Measurements from ENCODE around the gene COL7A1.
A peak's percentile ranks its signal among the peaks of the same experiment; 100 is the strongest.

Gene COL7A1

DNA sequence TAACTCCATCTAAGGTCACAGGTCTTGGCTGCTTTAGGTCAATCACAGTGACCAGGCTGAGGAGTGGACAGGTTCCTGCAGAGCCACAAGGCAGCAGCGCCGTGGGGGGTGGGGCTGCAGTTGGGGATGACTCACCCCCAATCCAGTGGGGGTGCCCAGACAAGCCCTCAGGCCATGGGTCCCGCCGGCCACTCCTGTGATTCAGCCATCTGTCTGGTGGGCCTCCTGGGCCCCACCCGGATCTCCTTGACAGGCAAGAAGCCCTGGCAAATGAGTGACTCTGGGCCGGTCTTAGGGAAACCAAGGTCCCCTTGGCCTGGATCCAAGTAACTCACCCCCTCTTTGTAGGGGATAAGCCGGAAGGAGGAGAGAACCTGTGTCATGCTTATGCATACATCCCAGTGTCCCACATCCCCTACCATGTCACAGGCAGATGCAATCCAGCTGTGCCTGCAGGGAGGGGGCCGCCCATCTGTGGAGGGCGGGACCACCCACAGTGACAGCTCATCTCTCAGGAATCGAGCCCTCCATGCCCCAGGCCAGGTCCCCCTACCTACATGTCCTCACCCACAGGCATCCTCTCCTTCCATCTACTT is 495 bp upstream of the COL7A1 start:
- DNase-seq: peak; percentile 97
- H2AK5ac ChIP-seq (ENCODE audit: low read length, severe bottlenecking): peak overlapping the region; percentile 92
- no peak overlapping the region for H3K9ac ChIP-seq (ENCODE audit: low read length)
- H3K4me3 ChIP-seq (ENCODE audit: insufficient read depth in 1 of 2, low read depth in 1 of 2, low read length in 2 of 2): peak overlapping the region in 1 of 2 experiments; percentile 73
- peaks cover 1% of the 10 kb centered on the region for H3K79me1 ChIP-seq (replicated peaks; ENCODE audit: low read length, poor library complexity, severe bottlenecking)
- peak overlapping the region; percentile 90 for H4K91ac ChIP-seq (ENCODE audit: low read length)
- H3K14ac ChIP-seq (ENCODE audit: low read length in 2 of 2): no peak overlapping the region
- H2BK15ac ChIP-seq (ENCODE audit: low read depth, poor library complexity, severe bottlenecking): peak overlapping the region; percentile 55
- peak overlapping the region in 1 of 2 experiments; percentile 61 for H3K23ac ChIP-seq (ENCODE audit: low read length in 2 of 2)
- H3K4me1 ChIP-seq (ENCODE audit: control insufficient read depth, insufficient read depth, low read depth, low read length): peaks cover 94% of the 10 kb centered on the region
- peak overlapping the region; percentile 58 to 86 for H3K18ac ChIP-seq (ENCODE audit: low read depth in 1 of 2, low read length in 2 of 2)
- peak overlapping the region; percentile 55 to 92 for H3K4ac ChIP-seq (ENCODE audit: low read depth in 1 of 2, low read length in 2 of 2)
- no peak overlapping the region for H2AFZ ChIP-seq (ENCODE audit: low read depth, low read length)
- H2BK12ac ChIP-seq (ENCODE audit: low read length in 2 of 2): peak overlapping the region; percentile 85 to 98
- 4% methylated on average over 10 of the region's 10 CpGs for WGBS
- no peaks in the 10 kb centered on the region for H3K9me3 ChIP-seq (ENCODE audit: control insufficient read depth, low read length)
- H3K27ac ChIP-seq (ENCODE audit: low read length, poor library complexity, severe bottlenecking): peak overlapping the region; percentile 91
- peak overlapping the region; percentile 33 for H4K8ac ChIP-seq (ENCODE audit: low read length)
- peak overlapping the region; percentile 78 for H2BK120ac ChIP-seq (ENCODE audit: low read depth, low read length)
- no peaks in the 10 kb centered on the region for H3K27me3 ChIP-seq (ENCODE audit: control insufficient read depth in 1 of 2, insufficient read depth in 1 of 2, low read length in 2 of 2)
- peaks cover 24 to 63% of the 10 kb centered on the region in 2 experiments for H3K36me3 ChIP-seq (ENCODE audit: control insufficient read depth in 1 of 2, insufficient read depth in 2 of 2, low read depth in 1 of 2, low read length in 2 of 2)
- H3K4me2 ChIP-seq (ENCODE audit: low read length, poor library complexity, severe bottlenecking): no peak overlapping the region
- H2BK5ac ChIP-seq (ENCODE audit: low read depth, low read length, poor library complexity, severe bottlenecking): peak overlapping the region; percentile 73

DNA sequence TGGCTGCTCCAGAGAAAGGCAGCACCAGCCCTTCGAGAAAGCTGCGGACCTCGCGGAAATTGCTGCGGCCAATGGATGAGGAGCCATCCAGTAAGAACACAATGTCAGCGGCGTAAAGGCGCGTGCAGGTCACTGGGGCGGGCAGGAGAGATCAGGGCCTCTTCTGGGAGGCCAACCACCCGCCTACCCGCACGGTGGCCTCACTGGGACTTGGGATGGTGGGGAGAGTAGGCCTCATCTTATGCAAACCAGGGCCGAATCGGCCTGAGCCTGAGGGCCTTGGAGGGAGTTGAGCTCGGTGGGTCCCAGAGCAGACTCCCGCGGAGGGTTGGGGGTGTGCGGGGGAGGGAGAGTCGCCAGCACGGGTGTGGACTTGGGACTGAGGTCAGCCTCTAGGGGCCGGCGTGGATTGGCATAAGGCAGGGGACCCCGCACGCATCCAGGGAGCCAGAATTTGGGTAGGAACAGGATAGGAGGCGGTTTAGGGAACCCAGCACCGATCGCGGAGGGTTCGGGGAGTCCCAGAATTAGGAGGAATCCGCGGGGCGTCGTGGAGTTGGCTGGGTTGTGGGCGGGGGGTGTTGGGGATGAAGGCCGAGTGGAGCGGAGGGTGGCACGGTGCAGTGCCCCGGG is 596 bp downstream of the COL7A1 start:
- H4K91ac ChIP-seq (ENCODE audit: low read length): peak overlapping the region; percentile 8
- H2BK12ac ChIP-seq (ENCODE audit: low read length in 2 of 2): peak overlapping the region; percentile 35 to 78
- peak overlapping the region; percentile 33 for H2BK5ac ChIP-seq (ENCODE audit: low read depth, low read length, poor library complexity, severe bottlenecking)
- H3K36me3 ChIP-seq (ENCODE audit: control insufficient read depth in 1 of 2, insufficient read depth in 2 of 2, low read depth in 1 of 2, low read length in 2 of 2): peaks cover 13 to 62% of the 10 kb centered on the region in 2 experiments
- peak overlapping the region; percentile 4 for H2BK15ac ChIP-seq (ENCODE audit: low read depth, poor library complexity, severe bottlenecking)
- H3K4me3 ChIP-seq (ENCODE audit: insufficient read depth in 1 of 2, low read depth in 1 of 2, low read length in 2 of 2): peak overlapping the region; percentile 59 to 73
- DNase-seq: peak; percentile 43
- peak overlapping the region; percentile 81 for H3K4me2 ChIP-seq (ENCODE audit: low read length, poor library complexity, severe bottlenecking)
- H2BK120ac ChIP-seq (ENCODE audit: low read depth, low read length): peak overlapping the region; percentile 78
- no peaks in the 10 kb centered on the region for H3K9me3 ChIP-seq (ENCODE audit: control insufficient read depth, low read length)
- H4K8ac ChIP-seq (ENCODE audit: low read length): peak overlapping the region; percentile 49
- no peaks in the 10 kb centered on the region for H3K79me1 ChIP-seq (replicated peaks; ENCODE audit: low read length, poor library complexity, severe bottlenecking)
- peaks cover 93% of the 10 kb centered on the region for H3K4me1 ChIP-seq (ENCODE audit: control insufficient read depth, insufficient read depth, low read depth, low read length)
- H3K14ac ChIP-seq (ENCODE audit: low read length in 2 of 2): peak overlapping the region in 1 of 2 experiments; percentile 80
- H3K9ac ChIP-seq (ENCODE audit: low read length): peak overlapping the region; percentile 75
- peak overlapping the region; percentile 58 for H2AK5ac ChIP-seq (ENCODE audit: low read length, severe bottlenecking)
- H3K18ac ChIP-seq (ENCODE audit: low read depth in 1 of 2, low read length in 2 of 2): peak overlapping the region; percentile 11 to 94
- H2AFZ ChIP-seq (ENCODE audit: low read depth, low read length): no peak overlapping the region
- 44% methylated on average over 36 of the region's 39 CpGs for WGBS
- H3K27me3 ChIP-seq (ENCODE audit: control insufficient read depth in 1 of 2, insufficient read depth in 1 of 2, low read length in 2 of 2): no peaks in the 10 kb centered on the region
- peak overlapping the region; percentile 37 to 82 for H3K4ac ChIP-seq (ENCODE audit: low read depth in 1 of 2, low read length in 2 of 2)
- H3K27ac ChIP-seq (ENCODE audit: low read length, poor library complexity, severe bottlenecking): peak overlapping the region; percentile 65
- H3K23ac ChIP-seq (ENCODE audit: low read length in 2 of 2): no peak overlapping the region

DNA sequence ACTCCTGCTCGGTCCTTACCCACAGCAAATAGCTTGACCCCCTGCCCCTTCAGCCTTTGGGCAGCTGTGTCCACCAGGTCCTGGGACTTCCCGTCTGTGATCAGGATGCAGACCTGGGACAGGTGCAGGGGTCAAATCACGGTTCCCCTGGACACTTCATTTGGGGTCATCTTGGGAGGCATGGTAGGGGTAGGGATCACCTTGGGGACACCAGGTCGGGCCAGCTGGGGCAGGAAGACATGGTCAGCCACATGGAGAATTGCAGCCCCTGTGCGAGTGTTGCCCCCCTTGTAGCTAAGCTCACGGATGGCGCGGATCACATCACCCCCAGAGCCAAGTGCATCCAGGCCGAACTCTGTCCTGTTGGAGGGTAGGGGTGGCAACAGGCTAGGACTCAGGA is 1.8 kb downstream of the COL7A1 start:
- Histone ChIP-seq H2BK15ac (ENCODE audit: low read depth, poor library complexity, severe bottlenecking) (no peak overlapping the region), H3K18ac (ENCODE audit: low read depth in 1 of 2, low read length in 2 of 2) (no peak overlapping the region), H2BK5ac (ENCODE audit: low read depth, low read length, poor library complexity, severe bottlenecking) (no peak overlapping the region), H3K27me3 (ENCODE audit: control insufficient read depth in 1 of 2, insufficient read depth in 1 of 2, low read length in 2 of 2) (no peaks in the 10 kb centered on the region), H3K4ac (ENCODE audit: low read depth in 1 of 2, low read length in 2 of 2) (no peak overlapping the region), H3K9me3 (ENCODE audit: control insufficient read depth, low read length) (no peaks in the 10 kb centered on the region), H3K9ac (ENCODE audit: low read length) (no peak overlapping the region), H3K4me2 (ENCODE audit: low read length, poor library complexity, severe bottlenecking) (peak overlapping the region; percentile 81), H4K91ac (ENCODE audit: low read length) (no peak overlapping the region), H3K79me1 (replicated peaks; ENCODE audit: low read length, poor library complexity, severe bottlenecking) (peaks cover 8% of the 10 kb centered on the region), H2BK12ac (ENCODE audit: low read length in 2 of 2) (peak overlapping the region in 1 of 2 experiments; percentile 61), H3K23ac (ENCODE audit: low read length in 2 of 2) (no peak overlapping the region), H3K4me3 (ENCODE audit: insufficient read depth in 1 of 2, low read depth in 1 of 2, low read length in 2 of 2) (peak overlapping the region in 1 of 2 experiments; percentile 11), H4K8ac (ENCODE audit: low read length) (no peak overlapping the region), H3K27ac (ENCODE audit: low read length, poor library complexity, severe bottlenecking) (no peak overlapping the region), H2AK5ac (ENCODE audit: low read length, severe bottlenecking) (no peak overlapping the region), H3K4me1 (ENCODE audit: control insufficient read depth, insufficient read depth, low read depth, low read length) (peaks cover 92% of the 10 kb centered on the region), H3K36me3 (ENCODE audit: control insufficient read depth in 1 of 2, insufficient read depth in 2 of 2, low read depth in 1 of 2, low read length in 2 of 2) (peaks cover 6 to 66% of the 10 kb centered on the region in 2 experiments), H2AFZ (ENCODE audit: low read depth, low read length) (no peak overlapping the region), H2BK120ac (ENCODE audit: low read depth, low read length) (no peak overlapping the region), H3K14ac (ENCODE audit: low read length in 2 of 2) (peak overlapping the region in 1 of 2 experiments; percentile 85)
- WGBS: 96% methylated on average over 9 of the region's 9 CpGs
- DNase-seq: no peak

DNA sequence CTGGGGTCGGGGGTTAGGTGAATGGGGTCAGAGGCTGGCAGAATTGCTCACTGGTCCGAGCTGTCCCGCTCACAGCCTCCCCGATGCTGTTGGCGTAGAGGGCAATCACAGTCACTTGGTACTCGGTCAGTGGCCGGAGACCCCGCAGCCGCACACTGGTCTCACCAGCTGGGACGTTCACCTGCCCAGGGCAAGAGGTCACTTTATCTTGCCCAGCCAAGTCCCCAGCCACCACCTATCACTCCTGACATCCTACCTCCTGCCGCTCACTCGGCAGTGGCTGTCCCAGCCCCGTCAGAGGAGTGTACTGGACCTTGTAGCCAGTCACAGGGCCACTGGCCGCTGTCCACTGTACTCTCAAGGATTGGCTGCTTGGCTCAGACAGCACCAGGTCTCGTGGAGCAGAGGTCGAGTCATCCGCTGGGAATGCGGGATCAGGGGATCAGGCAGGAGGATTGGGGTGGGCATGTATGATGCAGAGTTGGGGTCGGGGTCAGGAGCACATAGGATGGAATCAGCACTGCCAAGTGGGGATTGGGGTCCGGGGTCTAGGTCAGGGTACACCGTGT is 2.5 kb downstream of the COL7A1 start:
- Histone ChIP-seq H3K23ac (ENCODE audit: low read length in 2 of 2) (no peak overlapping the region), H3K9me3 (ENCODE audit: control insufficient read depth, low read length) (no peaks in the 10 kb centered on the region), H2AK5ac (ENCODE audit: low read length, severe bottlenecking) (no peak overlapping the region), H3K18ac (ENCODE audit: low read depth in 1 of 2, low read length in 2 of 2) (no peak overlapping the region), H3K4me3 (ENCODE audit: insufficient read depth in 1 of 2, low read depth in 1 of 2, low read length in 2 of 2) (no peak overlapping the region), H2BK12ac (ENCODE audit: low read length in 2 of 2) (no peak overlapping the region), H2BK5ac (ENCODE audit: low read depth, low read length, poor library complexity, severe bottlenecking) (no peak overlapping the region), H3K9ac (ENCODE audit: low read length) (no peak overlapping the region), H3K4ac (ENCODE audit: low read depth in 1 of 2, low read length in 2 of 2) (no peak overlapping the region), H2BK120ac (ENCODE audit: low read depth, low read length) (no peak overlapping the region), H3K4me1 (ENCODE audit: control insufficient read depth, insufficient read depth, low read depth, low read length) (peaks cover 86% of the 10 kb centered on the region), H3K14ac (ENCODE audit: low read length in 2 of 2) (no peak overlapping the region), H3K27me3 (ENCODE audit: control insufficient read depth in 1 of 2, insufficient read depth in 1 of 2, low read length in 2 of 2) (no peaks in the 10 kb centered on the region), H4K91ac (ENCODE audit: low read length) (no peak overlapping the region), H3K79me1 (replicated peaks; ENCODE audit: low read length, poor library complexity, severe bottlenecking) (peaks cover 12% of the 10 kb centered on the region), H2BK15ac (ENCODE audit: low read depth, poor library complexity, severe bottlenecking) (no peak overlapping the region), H3K27ac (ENCODE audit: low read length, poor library complexity, severe bottlenecking) (no peak overlapping the region), H2AFZ (ENCODE audit: low read depth, low read length) (no peak overlapping the region), H4K8ac (ENCODE audit: low read length) (no peak overlapping the region), H3K4me2 (ENCODE audit: low read length, poor library complexity, severe bottlenecking) (peak overlapping the region; percentile 81), H3K36me3 (ENCODE audit: control insufficient read depth in 1 of 2, insufficient read depth in 2 of 2, low read depth in 1 of 2, low read length in 2 of 2) (peaks cover 3 to 71% of the 10 kb centered on the region in 2 experiments)
- WGBS: 90% methylated on average over 21 of the region's 21 CpGs
- peak; percentile 31 for DNase-seq
